GM18511 (cell line): Measurements from ENCODE around the gene TMEM88.

Experiments
- ATAC-seq: cut with Tn5 transposase; IDR thresholded peaks from one replicate; pipeline ENCODE4 v1.9.1; 2021; ENCODE audit warnings: mild to moderate bottlenecking, moderate library complexity; ENCODE audit not compliant: unreplicated experiment

Gene TMEM88

GRCh38 chr17:7832431-7832830 lies 22.4 kb upstream of the TMEM88 start:
- ATAC-seq: no peak

- no peak for ATAC-seq
Measured at GRCh38 chr17:7833011-7833794, 21.7 kb upstream of the TMEM88 start.

- ATAC-seq: peak; percentile 45
Measured at GRCh38 chr17:7833795-7834541, 20.9 kb upstream of the TMEM88 start, which contains the start of gene KDM6B. Gene KDM6B, plus strand, starts transcription at chr17:7834217. Its CDS starts 11,338 bp downstream, at chr17:7845555.

GRCh38 chr17:7834542-7834956 lies 20.3 kb upstream of the TMEM88 start:
- ATAC-seq: peak; percentile 20

- ATAC-seq: peak; percentile 49
Measured at GRCh38 chr17:7834957-7835813, 19.7 kb upstream of the TMEM88 start.

GRCh38 chr17:7835814-7836595 lies 18.9 kb upstream of the TMEM88 start:
- ATAC-seq: peak; percentile 33

GRCh38 chr17:7836596-7837407 lies 18.1 kb upstream of the TMEM88 start:
- ATAC-seq: no peak

GRCh38 chr17:7837408-7838088 lies 17.3 kb upstream of the TMEM88 start:
- no peak for ATAC-seq

GRCh38 chr17:7838090-7839075 lies 16.5 kb upstream of the TMEM88 start:
- no peak for ATAC-seq

GRCh38 chr17:7839190-7839875 lies 15.5 kb upstream of the TMEM88 start:
- no peak for ATAC-seq

GRCh38 chr17:7839876-7840261 lies 15.0 kb upstream of the TMEM88 start:
- no peak for ATAC-seq

GRCh38 chr17:7840441-7840840 lies 14.4 kb upstream of the TMEM88 start:
- ATAC-seq: no peak

GRCh38 chr17:7840875-7841274 lies 14.0 kb upstream of the TMEM88 start:
- ATAC-seq: no peak

GRCh38 chr17:7841396-7841914 lies 13.4 kb upstream of the TMEM88 start:
- ATAC-seq: peak; percentile 5

GRCh38 chr17:7841915-7842379 lies 12.9 kb upstream of the TMEM88 start:
- ATAC-seq: peak; percentile 20

- peak; percentile 27 for ATAC-seq
Measured at GRCh38 chr17:7842380-7843256, 12.2 kb upstream of the TMEM88 start.
